ENCODE results near the gene LCORL.

Gene LCORL

DNA sequence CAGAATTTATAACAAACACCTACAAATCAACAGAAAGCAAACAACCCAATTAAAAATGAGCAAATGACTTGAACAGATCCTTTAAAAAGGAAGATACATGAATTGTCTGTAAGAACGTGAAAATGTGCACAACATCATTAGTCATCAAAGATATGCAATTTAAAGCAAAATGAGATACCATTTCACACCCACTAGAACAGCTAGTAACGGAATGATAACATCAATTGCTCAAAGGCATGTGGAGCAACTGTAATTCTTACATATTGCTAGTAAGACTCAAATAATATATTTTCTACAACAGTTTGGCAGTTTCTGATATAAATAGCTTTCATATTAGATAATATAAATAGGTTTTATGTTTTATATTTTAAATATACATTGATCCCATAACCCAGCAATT, 82.5 kb downstream of the LCORL start:
- TF ChIP-seq EZH2phosphoT487 (IDR thresholded peaks at IDR 0.05; ENCODE audit: borderline replicate concordance, low read length): no peak
- TF ChIP-seq, protein P1, sequence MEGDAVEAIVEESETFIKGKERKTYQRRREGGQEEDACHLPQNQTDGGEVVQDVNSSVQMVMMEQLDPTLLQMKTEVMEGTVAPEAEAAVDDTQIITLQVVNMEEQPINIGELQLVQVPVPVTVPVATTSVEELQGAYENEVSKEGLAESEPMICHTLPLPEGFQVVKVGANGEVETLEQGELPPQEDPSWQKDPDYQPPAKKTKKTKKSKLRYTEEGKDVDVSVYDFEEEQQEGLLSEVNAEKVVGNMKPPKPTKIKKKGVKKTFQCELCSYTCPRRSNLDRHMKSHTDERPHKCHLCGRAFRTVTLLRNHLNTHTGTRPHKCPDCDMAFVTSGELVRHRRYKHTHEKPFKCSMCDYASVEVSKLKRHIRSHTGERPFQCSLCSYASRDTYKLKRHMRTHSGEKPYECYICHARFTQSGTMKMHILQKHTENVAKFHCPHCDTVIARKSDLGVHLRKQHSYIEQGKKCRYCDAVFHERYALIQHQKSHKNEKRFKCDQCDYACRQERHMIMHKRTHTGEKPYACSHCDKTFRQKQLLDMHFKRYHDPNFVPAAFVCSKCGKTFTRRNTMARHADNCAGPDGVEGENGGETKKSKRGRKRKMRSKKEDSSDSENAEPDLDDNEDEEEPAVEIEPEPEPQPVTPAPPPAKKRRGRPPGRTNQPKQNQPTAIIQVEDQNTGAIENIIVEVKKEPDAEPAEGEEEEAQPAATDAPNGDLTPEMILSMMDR (IDR thresholded peaks at IDR 0.05; ENCODE audit: low read depth, low read length, poor library complexity, severe bottlenecking): no peak
- H3K4me1 ChIP-seq (ENCODE audit: control insufficient read depth, low read length): no peaks in the 10 kb centered on the region
- H3K27me3 ChIP-seq (ENCODE audit: control insufficient read depth, low read length): no peaks in the 10 kb centered on the region

DNA sequence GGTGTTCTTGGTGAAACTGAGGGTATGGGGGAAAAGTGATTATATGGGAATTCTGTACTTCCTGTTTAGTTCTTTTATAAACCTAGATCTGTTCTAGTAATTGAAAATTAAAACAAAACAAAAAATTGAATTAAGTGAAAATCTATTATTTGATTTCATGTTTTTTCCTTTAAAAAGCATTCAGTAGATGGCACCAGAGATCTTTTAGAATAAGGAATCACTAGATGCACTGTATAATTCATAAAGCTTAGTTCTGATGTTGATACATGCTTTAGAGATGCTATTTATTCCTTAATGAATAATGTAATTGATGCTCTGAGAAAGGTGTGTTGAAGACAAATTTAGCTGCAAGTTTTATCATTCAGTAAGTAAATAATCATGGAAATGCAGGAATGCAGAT, 87.3 kb downstream of the LCORL start:
- TF ChIP-seq EZH2phosphoT487 (IDR thresholded peaks at IDR 0.05; ENCODE audit: borderline replicate concordance, low read length): no peak
- TF ChIP-seq, protein P1 (IDR thresholded peaks at IDR 0.05; ENCODE audit: low read depth, low read length, poor library complexity, severe bottlenecking): no peak
- H3F3A ChIP-seq (ENCODE audit: control insufficient read depth, insufficient read depth): no peaks in the 10 kb centered on the region
- H3K79me2 ChIP-seq (ENCODE audit: control insufficient read depth, low read length): 0 out of 2 replicates have a peak, but pooled peaks cover 4% of the 10 kb centered on the region
- no peaks in the 10 kb centered on the region for H3K4me1 ChIP-seq (ENCODE audit: control insufficient read depth, low read length)
- H4K20me1 ChIP-seq (ENCODE audit: control insufficient read depth, insufficient read depth, low read depth, low read length): no peaks in the 10 kb centered on the region
- no peak overlapping the region for H3K4me3 ChIP-seq (ENCODE audit: low read length)
- H3K27ac ChIP-seq (ENCODE audit: low read depth, low read length): no peak overlapping the region
- no peaks in the 10 kb centered on the region for H3K9me2 ChIP-seq (replicated peaks; ENCODE audit: control insufficient read depth, low read length)
- H3K36me3 ChIP-seq (ENCODE audit: control insufficient read depth, low read length): peaks cover 13% of the 10 kb centered on the region
- no peaks in the 10 kb centered on the region for H3K9me3 ChIP-seq (ENCODE audit: control insufficient read depth, insufficient read depth, low read length)
- H3K4me2 ChIP-seq (ENCODE audit: low read length): no peak overlapping the region
- no peaks in the 10 kb centered on the region for H3K27me3 ChIP-seq (ENCODE audit: control insufficient read depth, low read length)

More for the DNA sequence above, 82.5 kb downstream of the LCORL start:
- H4K20me1 ChIP-seq (ENCODE audit: control insufficient read depth, insufficient read depth, low read depth, low read length): no peaks in the 10 kb centered on the region
- no peaks in the 10 kb centered on the region for H3F3A ChIP-seq (ENCODE audit: control insufficient read depth, insufficient read depth)
- H3K9me2 ChIP-seq (replicated peaks; ENCODE audit: control insufficient read depth, low read length): no peaks in the 10 kb centered on the region
- no peaks in the 10 kb centered on the region for H3K9me3 ChIP-seq (ENCODE audit: control insufficient read depth, insufficient read depth, low read length)
- no peak overlapping the region for H3K27ac ChIP-seq (ENCODE audit: low read depth, low read length)
- H3K36me3 ChIP-seq (ENCODE audit: control insufficient read depth, low read length): peaks cover 21% of the 10 kb centered on the region
- H3K4me2 ChIP-seq (ENCODE audit: low read length): no peak overlapping the region
- H3K4me3 ChIP-seq (ENCODE audit: low read length): no peak overlapping the region
- H3K79me2 ChIP-seq (ENCODE audit: control insufficient read depth, low read length): peaks cover 8% of the 10 kb centered on the region; the same call in 1 of the 2 replicates

DNA sequence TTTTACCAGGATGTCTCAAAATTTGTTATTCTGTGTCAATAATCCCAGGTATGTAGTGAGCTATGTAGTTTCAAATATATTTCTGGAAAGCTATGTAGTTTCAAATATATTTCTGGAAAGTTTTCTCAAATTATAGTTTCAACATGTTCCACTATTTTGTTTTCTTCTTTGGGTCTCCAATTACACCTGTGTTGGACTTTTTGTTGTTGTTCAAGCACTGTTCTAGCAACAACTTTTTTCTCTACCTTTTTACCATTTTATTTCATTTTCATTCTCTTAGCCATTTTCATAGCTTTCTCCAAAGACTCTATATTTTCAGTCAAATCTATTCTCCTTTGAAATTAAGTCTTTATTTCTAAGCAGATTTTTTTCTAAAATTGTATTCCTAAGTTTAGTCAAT, 88.4 kb downstream of the LCORL start:
- no peak for TF ChIP-seq EZH2phosphoT487 (IDR thresholded peaks at IDR 0.05; ENCODE audit: borderline replicate concordance, low read length)
- TF ChIP-seq, protein P1 (IDR thresholded peaks at IDR 0.05; ENCODE audit: low read depth, low read length, poor library complexity, severe bottlenecking): no peak
- no peaks in the 10 kb centered on the region for H3K79me2 ChIP-seq (ENCODE audit: control insufficient read depth, low read length)
- H3K4me1 ChIP-seq (ENCODE audit: control insufficient read depth, low read length): no peaks in the 10 kb centered on the region
- no peaks in the 10 kb centered on the region for H3F3A ChIP-seq (ENCODE audit: control insufficient read depth, insufficient read depth)
- H3K4me3 ChIP-seq (ENCODE audit: low read length): no peak overlapping the region
- H3K9me2 ChIP-seq (replicated peaks; ENCODE audit: control insufficient read depth, low read length): no peaks in the 10 kb centered on the region
- H3K36me3 ChIP-seq (ENCODE audit: control insufficient read depth, low read length): peaks cover 11% of the 10 kb centered on the region; the same call in 1 of the 2 replicates
- H3K27ac ChIP-seq (ENCODE audit: low read depth, low read length): no peak overlapping the region
- H3K4me2 ChIP-seq (ENCODE audit: low read length): no peak overlapping the region
- no peaks in the 10 kb centered on the region for H3K9me3 ChIP-seq (ENCODE audit: control insufficient read depth, insufficient read depth, low read length)
- no peaks in the 10 kb centered on the region for H4K20me1 ChIP-seq (ENCODE audit: control insufficient read depth, insufficient read depth, low read depth, low read length)
- no peaks in the 10 kb centered on the region for H3K27me3 ChIP-seq (ENCODE audit: control insufficient read depth, low read length)
